OCI-LY3 (cell line): ENCODE results near the gene DISP3.

ENCODE experiments used
- H2AFZ ChIP-seq: fragments of 200-600, 300-600 bp; shearing (Covaris generic); 2 replicates; pipeline ENCODE4 v1.6.0; 2014; ENCODE audit warnings: antibody characterized with exemption, low read depth, low read length
- H3K27ac ChIP-seq: fragments of 200-600, 300-600 bp; sonication (generic); 2 replicates; pipeline ENCODE4 v1.5.1; 2014; ENCODE audit warnings: mild to moderate bottlenecking, low read length, moderate library complexity, mixed read lengths
- H3K27me3 ChIP-seq: fragments of 200-600, 300-600 bp; sonication (generic); 2 replicates; pipeline ENCODE4 v1.6.1; 2014; ENCODE audit warnings: low read depth, low read length, mixed read lengths
- H3K36me3 ChIP-seq: fragments of 200-600, 300-600 bp; sonication (generic); replicated peaks from 2 replicates; pipeline ENCODE3; 2014; ENCODE audit warnings: low read depth, low read length, mixed read lengths
- H3K4me1 ChIP-seq: fragments of 300-600, 200-600 bp; sonication (generic); 2 replicates; pipeline ENCODE4 v1.6.1; 2014; ENCODE audit warnings: low read length, mixed read lengths
- H3K4me2 ChIP-seq: fragments of 200-600, 300-600 bp; sonication (generic); 2 replicates; pipeline ENCODE4 v1.6.1; 2014; ENCODE audit warnings: low read length, mixed read lengths
- H3K4me3 ChIP-seq: fragments of 300-600, 200-600 bp; sonication (generic); 2 replicates; pipeline ENCODE4 v1.5.1; 2014; ENCODE audit warnings: antibody characterized with exemption, mild to moderate bottlenecking, low read length, moderate library complexity
- H3K79me2 ChIP-seq: fragments of 300-600, 200-600 bp; shearing (Covaris generic); 2 replicates; pipeline ENCODE4 v1.6.1; 2014; ENCODE audit warnings: mild to moderate bottlenecking, low read length, mixed read lengths
- H3K9ac ChIP-seq: fragments of 300-600, 200-600 bp; shearing (Covaris generic); 2 replicates; pipeline ENCODE4 v1.6.0; 2014; ENCODE audit warnings: mild to moderate bottlenecking, low read length, moderate library complexity
- H3K9me3 ChIP-seq: fragments of 200-600, 300-600 bp; shearing (Covaris generic); 2 replicates; pipeline ENCODE4 v1.6.1; 2014; ENCODE audit warnings: low read length, mixed read lengths; ENCODE audit not compliant: insufficient read depth
- H4K20me1 ChIP-seq: fragments of 200-600, 300-600 bp; sonication (generic); 2 replicates; pipeline ENCODE4 v1.6.1; 2016; ENCODE audit warnings: low read length, mixed read lengths; ENCODE audit not compliant: insufficient read depth
- CTCF ChIP-seq: fragments of 200-600, 300-600 bp; sonication (generic); IDR thresholded peaks from 2 replicates; pipeline ENCODE4 v1.5.1; 2014; ENCODE audit warnings: antibody characterized with exemption, low read length, low read depth
- EZH2phosphoT487 ChIP-seq: fragments of 200-600 bp; shearing (Covaris generic); IDR thresholded peaks from 2 replicates; pipeline ENCODE4 v1.6.1; 2018; ENCODE audit warnings: antibody characterized with exemption, mixed run types, low read depth

Gene DISP3

GRCh38 chr1:11496551-11497080 lies 17.7 kb downstream of the DISP3 start:
- Histone ChIP-seq H4K20me1 (no peaks in the 10 kb centered on the region), H3K79me2 (no peaks in the 10 kb centered on the region), H3K9me3 (no peaks in the 10 kb centered on the region), H3K4me1 (no peaks in the 10 kb centered on the region), H3K4me2 (no peak overlapping the region), H2AFZ (no peak overlapping the region), H3K36me3 (no peaks in the 10 kb centered on the region), H3K4me3 (no peak overlapping the region), H3K27me3 (no peaks in the 10 kb centered on the region), H3K27ac (no peak overlapping the region), H3K9ac (no peak overlapping the region)
- TF ChIP-seq EZH2phosphoT487, result no peak
- no peak for TF ChIP-seq CTCF

GRCh38 chr1:11498956-11499594 lies 20.1 kb downstream of the DISP3 start:
- TF ChIP-seq CTCF (no peak), EZH2phosphoT487 (no peak)

GRCh38 chr1:11499601-11500331 lies 20.8 kb downstream of the DISP3 start:
- Histone ChIP-seq H2AFZ (no peak overlapping the region), H3K27me3 (no peaks in the 10 kb centered on the region), H3K4me3 (no peak overlapping the region), H3K9me3 (no peaks in the 10 kb centered on the region), H3K4me2 (no peak overlapping the region), H3K79me2 (no peaks in the 10 kb centered on the region), H3K27ac (no peak overlapping the region), H3K36me3 (no peaks in the 10 kb centered on the region), H4K20me1 (no peaks in the 10 kb centered on the region), H3K9ac (no peak overlapping the region), H3K4me1 (no peaks in the 10 kb centered on the region)
- TF ChIP-seq EZH2phosphoT487, result no peak
- TF ChIP-seq CTCF, result no peak

More at GRCh38 chr1:11498956-11499594, 20.1 kb downstream of the DISP3 start:
- H3K36me3 ChIP-seq, result no peaks in the 10 kb centered on the region
- H3K9ac ChIP-seq, result no peak overlapping the region
- H3K27me3 ChIP-seq, result no peaks in the 10 kb centered on the region
- H3K9me3 ChIP-seq, result no peaks in the 10 kb centered on the region
- no peak overlapping the region for H2AFZ ChIP-seq
- H3K4me1 ChIP-seq, result no peaks in the 10 kb centered on the region
- H3K4me2 ChIP-seq, result no peak overlapping the region
- H4K20me1 ChIP-seq, result no peaks in the 10 kb centered on the region
- no peak overlapping the region for H3K4me3 ChIP-seq
- H3K27ac ChIP-seq, result no peak overlapping the region
- no peaks in the 10 kb centered on the region for H3K79me2 ChIP-seq

GRCh38 chr1:11500881-11501280 lies 21.9 kb downstream of the DISP3 start:
- no peak for TF ChIP-seq EZH2phosphoT487
- TF ChIP-seq CTCF, result no peak
- Histone ChIP-seq H3K4me2 (no peak overlapping the region), H3K9me3 (peaks cover 5% of the 10 kb centered on the region; the same call in 1 of the 2 replicates), H3K4me3 (no peak overlapping the region), H3K9ac (no peak overlapping the region), H3K79me2 (no peaks in the 10 kb centered on the region), H3K4me1 (no peaks in the 10 kb centered on the region), H4K20me1 (no peaks in the 10 kb centered on the region), H2AFZ (no peak overlapping the region), H3K36me3 (no peaks in the 10 kb centered on the region), H3K27ac (no peak overlapping the region), H3K27me3 (no peaks in the 10 kb centered on the region)
